GM12878 (cell line): ENCODE data around the gene PAEP.

ENCODE experiments used
- CREM ChIP-seq: IDR thresholded peaks from 2 replicates; pipeline ENCODE4 v1.6.1; 2014; ENCODE audit warnings: antibody characterized with exemption, low read depth
- FOXM1 ChIP-seq: IDR thresholded peaks from 2 replicates; pipeline ENCODE4 v1.6.1; 2012; ENCODE audit warnings: low read depth, mild to moderate bottlenecking, inconsistent platforms, low read length, moderate library complexity

DNA sequence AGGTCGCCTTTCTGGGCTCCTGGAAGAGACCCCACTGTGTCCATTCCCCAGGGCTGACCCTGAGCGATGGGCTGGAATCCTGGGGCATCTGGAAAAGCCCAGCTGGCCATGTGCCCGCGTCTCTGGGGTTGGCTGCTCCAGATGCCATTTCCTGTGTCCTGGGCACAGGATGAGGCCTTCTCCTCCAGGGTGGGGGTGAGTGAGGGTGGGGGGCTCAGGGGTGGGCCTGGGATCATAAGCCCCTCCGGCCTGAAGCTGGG lies 30.7 kb downstream of the PAEP start:
- TF ChIP-seq CREM (no peak), FOXM1 (no peak)
